ENCODE data around the gene STYXL1.
"Not testable (repeated sequence)": the region's sequence is repeated elsewhere in the genome, so short reads cannot be mapped to it uniquely, and the experiment has no call there.

Gene STYXL1

DNA sequence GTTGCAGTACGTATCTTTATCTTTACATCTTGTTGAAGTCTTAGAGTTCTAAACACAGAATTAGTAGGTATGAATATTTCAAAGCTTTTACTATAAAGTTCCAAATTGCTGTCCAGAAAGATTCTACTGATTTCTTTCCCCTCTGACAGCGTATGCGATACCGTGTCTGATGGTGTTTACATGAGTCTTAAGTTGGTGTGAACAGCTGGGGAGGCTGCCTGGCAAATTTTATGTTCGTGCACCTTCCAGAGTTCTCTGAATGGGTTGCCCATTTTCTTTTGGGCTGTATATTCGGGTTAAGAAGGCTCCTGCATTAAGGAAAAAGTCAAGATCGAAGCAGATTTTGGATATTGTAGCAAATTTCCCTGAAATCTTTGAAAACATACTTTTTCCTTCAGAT lies 8.4 kb upstream of the STYXL1 start:
- no peak overlapping the region for H3K27ac Mint-ChIP-seq
- no peaks in the 10 kb centered on the region for H3K27me3 Mint-ChIP-seq
- H3K4me3 Mint-ChIP-seq: no peak overlapping the region
- peaks cover 3% of the 10 kb centered on the region for H3K36me3 Mint-ChIP-seq
- no peaks in the 10 kb centered on the region for H3K9me3 Mint-ChIP-seq (ENCODE audit: low read depth)
- peaks cover 14% of the 10 kb centered on the region for H3K4me1 Mint-ChIP-seq (ENCODE audit: low read depth)

DNA sequence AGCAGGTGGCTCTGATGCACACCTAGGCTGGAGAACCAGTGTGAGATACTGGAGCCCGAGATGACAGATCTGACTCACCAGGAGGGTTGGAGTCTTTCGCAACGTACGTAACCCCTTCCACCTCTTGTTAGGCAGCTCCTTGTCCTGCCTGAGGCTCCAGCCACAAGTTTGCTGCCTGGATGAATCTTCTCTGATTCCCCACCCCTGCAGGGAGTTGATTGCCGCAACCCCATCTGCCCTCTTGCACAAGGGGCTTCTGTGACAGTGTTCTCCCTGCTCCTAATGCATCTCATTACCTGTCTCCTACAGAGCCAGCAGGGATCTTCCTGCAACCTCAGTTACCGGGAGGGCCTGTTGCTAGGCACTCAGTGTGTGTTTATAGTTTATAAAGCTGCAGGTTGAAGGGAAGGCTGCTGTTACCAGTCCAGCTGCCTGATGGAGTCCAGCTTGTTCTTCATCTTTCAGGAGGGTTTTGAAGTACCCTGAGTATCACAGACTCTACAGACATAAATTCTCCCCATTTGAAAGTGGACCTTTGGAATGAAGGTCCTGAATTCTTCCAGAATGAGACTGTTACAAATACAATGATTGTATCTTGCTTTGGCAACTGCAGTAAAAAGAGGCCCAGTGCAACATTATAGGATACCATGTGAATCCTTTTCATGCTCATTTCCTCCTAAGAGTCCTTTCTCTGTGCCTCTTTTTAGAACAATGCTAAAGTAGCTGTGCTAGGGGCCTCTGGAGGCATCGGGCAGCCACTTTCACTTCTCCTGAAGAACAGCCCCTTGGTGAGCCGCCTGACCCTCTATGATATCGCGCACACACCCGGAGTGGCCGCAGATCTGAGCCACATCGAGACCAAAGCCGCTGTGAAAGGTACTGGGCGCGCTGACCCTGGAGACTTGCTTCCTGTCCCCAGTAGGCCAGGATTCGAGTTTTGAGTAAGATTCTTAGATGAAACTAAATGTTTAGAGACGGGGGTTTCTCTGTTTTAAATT lies 6.6 kb upstream of the STYXL1 start:
- Mint-ChIP-seq H3K36me3 (peaks cover 9% of the 10 kb centered on the region), H3K4me3 (no peak overlapping the region), H3K27me3 (no peaks in the 10 kb centered on the region)

DNA sequence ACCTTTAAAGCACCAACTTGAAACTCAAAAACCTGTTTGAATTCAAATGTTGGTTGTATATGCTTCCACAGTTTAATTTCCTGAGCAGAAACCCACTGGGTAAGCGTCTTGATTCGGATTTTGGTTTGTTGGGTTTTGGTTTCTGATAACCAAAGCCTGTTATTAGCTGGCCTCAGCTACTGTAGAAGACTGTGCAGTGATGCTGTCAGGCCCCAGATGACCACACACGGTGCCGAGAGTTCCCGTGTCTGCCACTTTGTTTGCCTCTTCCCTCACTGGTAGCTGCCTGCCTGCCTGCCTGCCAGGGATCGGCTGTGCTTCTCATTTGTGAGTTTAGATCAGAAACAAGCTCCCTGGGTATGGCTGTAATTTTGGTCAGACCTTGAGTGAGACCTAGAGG lies 5.7 kb upstream of the STYXL1 start:
- Mint-ChIP-seq H3K4me1 (ENCODE audit: low read depth) (peaks cover 31% of the 10 kb centered on the region), H3K27ac (no peak overlapping the region), H3K36me3 (peaks cover 15% of the 10 kb centered on the region), H3K9me3 (ENCODE audit: low read depth) (no peaks in the 10 kb centered on the region), H3K4me3 (no peak overlapping the region), H3K27me3 (no peaks in the 10 kb centered on the region)

More for the DNA sequence above, 6.6 kb upstream of the STYXL1 start:
- Mint-ChIP-seq H3K9me3 (ENCODE audit: low read depth) (no peaks in the 10 kb centered on the region), H3K27ac (no peak overlapping the region), H3K4me1 (ENCODE audit: low read depth) (peaks cover 26% of the 10 kb centered on the region)

DNA sequence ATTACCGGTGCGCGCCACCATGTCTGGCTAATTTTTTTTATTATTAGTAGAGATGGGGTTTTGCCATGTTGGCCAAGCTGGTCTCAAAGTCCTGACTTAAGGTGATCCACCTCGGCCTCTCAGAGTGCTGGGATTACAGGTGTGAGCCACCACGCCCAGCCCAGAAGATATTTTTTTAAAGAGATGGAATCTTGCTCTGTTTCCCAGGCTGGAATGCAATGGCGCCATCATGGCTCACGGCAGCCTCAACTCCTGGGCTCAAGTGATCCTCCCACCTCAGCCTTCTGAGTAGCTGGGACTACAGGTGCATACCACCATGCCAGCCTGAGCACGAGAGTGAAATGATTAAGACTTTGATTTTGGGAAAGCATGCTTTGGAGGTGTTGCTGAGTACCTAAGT lies 4.9 kb upstream of the STYXL1 start:
- Mint-ChIP-seq H3K36me3 (peaks cover 15% of the 10 kb centered on the region), H3K27ac (peak overlapping the region; percentile 6), H3K4me1 (ENCODE audit: low read depth) (peaks cover 33% of the 10 kb centered on the region)
- not testable (repeated sequence) for H3K4me3 Mint-ChIP-seq; H3K9me3 Mint-ChIP-seq (ENCODE audit: low read depth); H3K27me3 Mint-ChIP-seq

DNA sequence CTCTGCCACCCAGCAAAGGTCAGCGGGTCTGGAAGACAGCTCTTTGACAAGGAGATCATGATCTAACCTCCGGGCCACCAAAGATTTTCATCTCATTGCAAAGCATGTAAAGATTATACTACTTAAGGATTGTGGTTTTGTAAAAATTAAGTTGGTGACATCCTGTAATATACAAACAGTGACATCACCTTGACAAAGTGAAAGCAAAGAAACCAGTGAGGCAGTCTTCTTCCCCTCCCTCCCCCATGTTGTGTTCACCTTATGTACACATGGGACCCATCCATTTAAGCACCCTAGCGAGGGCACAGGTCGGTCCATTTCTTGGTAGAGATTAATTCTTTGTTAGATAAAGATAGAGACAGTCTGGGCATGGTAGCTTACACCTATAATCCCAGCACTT lies 4.0 kb upstream of the STYXL1 start:
- Mint-ChIP-seq H3K9me3 (ENCODE audit: low read depth) (no peaks in the 10 kb centered on the region), H3K27ac (peak overlapping the region; percentile 61), H3K4me1 (ENCODE audit: low read depth) (peaks cover 33% of the 10 kb centered on the region), H3K36me3 (peaks cover 15% of the 10 kb centered on the region), H3K27me3 (no peaks in the 10 kb centered on the region), H3K4me3 (no peak overlapping the region)

DNA sequence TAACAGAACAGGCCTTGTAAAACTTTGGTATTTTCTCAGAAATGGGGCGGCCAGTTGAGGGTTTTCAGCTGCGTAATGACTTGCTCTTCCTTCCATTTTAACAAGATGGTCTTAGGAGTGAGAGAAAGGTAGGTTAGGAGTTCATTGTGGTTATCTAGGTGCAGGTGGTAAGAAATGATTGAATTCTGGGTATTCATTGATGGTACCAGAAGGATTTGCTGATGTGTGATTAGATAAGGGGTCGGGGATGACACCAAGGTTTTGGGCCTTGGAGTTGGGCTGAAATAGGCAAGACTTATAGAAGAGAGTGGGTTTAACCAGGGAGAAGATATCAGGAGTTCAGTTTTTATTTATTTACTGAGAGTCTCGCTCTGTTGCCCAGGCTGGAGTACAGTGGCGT lies 2.7 kb upstream of the STYXL1 start:
- Mint-ChIP-seq H3K4me3 (peak overlapping the region; percentile 99), H3K9me3 (ENCODE audit: low read depth) (no peaks in the 10 kb centered on the region), H3K4me1 (ENCODE audit: low read depth) (peaks cover 39% of the 10 kb centered on the region), H3K36me3 (peaks cover 15% of the 10 kb centered on the region), H3K27me3 (no peaks in the 10 kb centered on the region), H3K27ac (peak overlapping the region; percentile 80)

DNA sequence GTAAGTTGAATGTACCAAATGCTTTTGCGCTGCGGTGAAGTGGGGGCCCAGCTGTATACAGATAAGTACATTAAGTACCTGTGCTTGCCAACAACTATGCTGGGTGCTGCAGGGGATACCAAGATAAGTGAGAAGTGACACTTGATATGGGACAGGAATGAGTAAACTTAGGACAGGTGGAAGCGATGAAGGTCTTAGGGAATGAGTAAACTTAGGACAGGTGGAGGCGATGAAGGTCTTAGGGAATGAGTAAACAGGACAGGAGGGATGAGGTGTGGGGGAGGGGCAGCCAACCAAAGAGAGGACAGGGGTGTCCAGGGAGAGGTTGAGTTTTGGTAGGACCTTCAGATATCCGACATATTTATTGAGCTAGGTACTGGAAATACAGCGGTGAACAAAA lies 1.5 kb upstream of the STYXL1 start:
- peaks cover 15% of the 10 kb centered on the region for H3K36me3 Mint-ChIP-seq
- H3K27me3 Mint-ChIP-seq: no peaks in the 10 kb centered on the region
- H3K4me1 Mint-ChIP-seq (ENCODE audit: low read depth): peaks cover 48% of the 10 kb centered on the region
- peak overlapping the region; percentile 99 for H3K4me3 Mint-ChIP-seq
- peak overlapping the region; percentile 98 for H3K27ac Mint-ChIP-seq
- no peaks in the 10 kb centered on the region for H3K9me3 Mint-ChIP-seq (ENCODE audit: low read depth)

DNA sequence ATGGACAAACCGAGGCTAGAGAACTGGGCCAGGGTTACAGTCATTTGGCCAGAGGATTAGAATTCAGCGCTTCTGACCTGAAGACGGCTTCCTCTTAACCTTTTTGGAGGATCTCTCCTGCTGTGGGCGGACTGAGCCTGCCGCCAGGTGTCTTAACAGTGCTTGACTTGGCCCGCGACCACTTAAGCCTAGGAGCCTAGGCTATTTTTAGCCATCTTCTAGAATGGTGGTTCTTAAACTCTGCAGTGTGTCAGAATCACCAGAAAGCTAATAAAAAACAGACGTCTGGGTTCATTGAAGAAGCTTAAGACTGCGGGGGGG lies 828 bp upstream of the STYXL1 start:
- no peaks in the 10 kb centered on the region for H3K27me3 Mint-ChIP-seq
- peaks cover 49% of the 10 kb centered on the region for H3K4me1 Mint-ChIP-seq (ENCODE audit: low read depth)
- peak overlapping the region; percentile 99 for H3K4me3 Mint-ChIP-seq
- peaks cover 15% of the 10 kb centered on the region for H3K36me3 Mint-ChIP-seq
- no peaks in the 10 kb centered on the region for H3K9me3 Mint-ChIP-seq (ENCODE audit: low read depth)
- H3K27ac Mint-ChIP-seq: peak overlapping the region; percentile 98

DNA sequence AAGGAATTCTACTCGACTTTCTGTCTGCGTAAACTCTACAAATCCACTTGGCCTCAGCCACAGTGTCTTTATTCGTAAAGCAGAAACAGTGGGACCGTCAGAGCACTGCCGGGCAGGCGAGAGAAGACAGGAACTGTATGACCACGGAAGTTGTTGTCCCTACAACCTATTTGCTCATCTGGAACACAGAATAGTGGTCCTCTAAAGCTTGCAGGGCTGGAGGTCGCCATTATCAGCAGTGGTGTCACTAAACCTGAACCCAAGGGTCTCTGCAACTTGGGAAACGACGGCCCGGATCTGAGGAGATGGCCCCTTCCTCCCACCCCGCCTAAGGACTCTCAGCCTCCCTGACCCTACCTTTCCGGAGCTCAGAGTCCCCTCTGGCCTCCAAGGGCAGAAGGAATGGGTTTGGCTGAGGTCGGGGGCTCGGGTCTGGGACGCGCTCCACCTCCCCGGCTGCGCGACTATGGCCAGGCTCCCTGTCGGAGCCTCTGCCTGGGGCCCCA lies 442 bp downstream of the STYXL1 start:
- Mint-ChIP-seq H3K27ac (peak overlapping the region; percentile 97), H3K4me1 (ENCODE audit: low read depth) (peaks cover 47% of the 10 kb centered on the region), H3K36me3 (peaks cover 15% of the 10 kb centered on the region), H3K27me3 (no peaks in the 10 kb centered on the region), H3K9me3 (ENCODE audit: low read depth) (no peaks in the 10 kb centered on the region), H3K4me3 (peak overlapping the region; percentile 99)

DNA sequence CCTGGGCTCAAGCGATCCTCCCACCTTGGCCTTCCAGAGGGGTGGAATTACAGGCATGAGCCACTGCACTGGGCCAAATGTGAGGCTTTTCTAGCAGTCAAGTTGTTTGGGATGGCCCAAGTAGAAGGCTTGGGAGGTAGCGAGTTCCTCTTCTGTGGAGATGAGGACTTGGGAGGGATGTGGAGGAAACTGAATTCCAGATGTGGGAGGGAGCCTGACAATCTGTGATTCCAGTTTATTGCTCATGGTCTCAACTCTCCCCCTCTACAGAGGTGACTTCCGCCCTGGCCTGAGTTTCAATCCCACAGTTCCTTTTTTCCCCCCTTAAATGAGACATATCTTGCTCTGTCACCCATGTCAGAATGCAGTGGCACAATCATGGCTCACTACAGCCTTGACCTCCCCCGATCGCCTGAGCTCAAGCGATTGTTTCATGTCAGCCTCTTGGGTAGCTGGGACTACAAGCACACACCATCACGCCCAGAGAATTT lies 3.4 kb downstream of the STYXL1 start:
- H3K27ac Mint-ChIP-seq: no peak overlapping the region
- H3K27me3 Mint-ChIP-seq: no peaks in the 10 kb centered on the region
- H3K4me1 Mint-ChIP-seq (ENCODE audit: low read depth): peaks cover 32% of the 10 kb centered on the region
- no peak overlapping the region for H3K4me3 Mint-ChIP-seq
- peaks cover 6% of the 10 kb centered on the region for H3K36me3 Mint-ChIP-seq
- no peaks in the 10 kb centered on the region for H3K9me3 Mint-ChIP-seq (ENCODE audit: low read depth)

DNA sequence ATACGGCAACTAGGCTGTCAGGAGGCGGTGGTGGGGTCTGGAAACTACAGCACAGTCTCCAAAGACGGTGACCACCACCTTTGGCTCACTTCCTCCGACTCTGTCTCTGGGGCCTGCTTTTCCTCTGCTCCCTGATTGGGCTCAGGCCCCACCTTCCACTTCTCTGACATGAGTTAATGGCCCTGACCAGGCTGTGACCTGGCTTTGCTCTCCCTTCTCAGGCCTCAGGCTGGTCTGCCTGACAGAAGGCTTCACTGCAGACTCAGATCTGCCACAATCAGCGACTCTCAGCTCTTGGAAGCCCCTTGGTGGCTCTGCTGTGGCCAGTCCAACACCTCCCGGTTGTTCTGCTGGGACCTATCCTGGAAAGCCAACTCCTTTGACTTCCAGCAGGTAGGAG lies 7.7 kb downstream of the STYXL1 start:
- Mint-ChIP-seq H3K4me1 (ENCODE audit: low read depth) (peaks cover 16% of the 10 kb centered on the region), H3K4me3 (no peak overlapping the region), H3K36me3 (no peaks in the 10 kb centered on the region), H3K9me3 (ENCODE audit: low read depth) (no peaks in the 10 kb centered on the region), H3K27me3 (no peaks in the 10 kb centered on the region), H3K27ac (no peak overlapping the region)

DNA sequence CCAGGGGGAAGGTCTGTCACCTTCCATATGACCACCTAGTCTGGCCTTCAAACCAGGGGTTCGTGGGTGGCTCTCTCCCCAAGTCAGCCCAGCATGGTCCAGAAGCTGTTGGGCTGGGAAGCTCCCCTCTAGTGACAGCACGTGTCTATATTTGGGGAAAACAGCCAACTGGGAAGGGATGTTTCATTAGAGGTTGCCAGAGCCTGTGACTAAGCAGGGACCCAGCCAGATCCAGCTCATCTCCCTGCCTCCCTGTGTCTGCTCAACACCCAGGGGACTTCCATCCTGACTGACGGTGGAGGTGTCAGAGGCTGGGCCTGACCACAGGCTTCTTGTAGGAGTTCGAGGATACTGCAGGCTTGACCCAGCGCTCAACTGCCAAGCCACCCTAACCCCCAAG lies 10.5 kb downstream of the STYXL1 start:
- Mint-ChIP-seq H3K9me3 (ENCODE audit: low read depth) (no peaks in the 10 kb centered on the region), H3K4me3 (no peak overlapping the region), H3K27me3 (no peaks in the 10 kb centered on the region), H3K27ac (no peak overlapping the region), H3K4me1 (ENCODE audit: low read depth) (peaks cover 10% of the 10 kb centered on the region), H3K36me3 (peaks cover 2% of the 10 kb centered on the region)

DNA sequence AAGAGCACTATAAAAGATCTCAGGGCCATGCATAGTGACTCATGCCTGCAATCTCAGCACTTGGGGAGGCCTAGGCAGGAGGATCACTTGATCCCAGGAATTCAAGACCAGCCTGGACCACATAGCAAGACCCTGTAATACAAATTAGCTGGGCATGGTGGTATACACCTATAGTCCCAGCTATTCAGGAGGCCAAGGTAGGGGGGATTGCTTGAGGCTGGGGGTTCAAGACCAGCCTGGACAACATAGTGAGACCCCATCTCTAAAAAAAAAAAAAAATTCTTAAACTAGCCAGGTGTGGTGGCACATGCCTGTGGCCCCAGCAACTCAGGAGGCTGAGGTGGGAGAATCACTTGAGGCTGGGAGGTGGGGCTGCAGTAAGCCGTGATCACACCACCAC lies 15.8 kb downstream of the STYXL1 start:
- H3K9me3 Mint-ChIP-seq (ENCODE audit: low read depth): no peaks in the 10 kb centered on the region
- H3K4me3 Mint-ChIP-seq: no peak overlapping the region

DNA sequence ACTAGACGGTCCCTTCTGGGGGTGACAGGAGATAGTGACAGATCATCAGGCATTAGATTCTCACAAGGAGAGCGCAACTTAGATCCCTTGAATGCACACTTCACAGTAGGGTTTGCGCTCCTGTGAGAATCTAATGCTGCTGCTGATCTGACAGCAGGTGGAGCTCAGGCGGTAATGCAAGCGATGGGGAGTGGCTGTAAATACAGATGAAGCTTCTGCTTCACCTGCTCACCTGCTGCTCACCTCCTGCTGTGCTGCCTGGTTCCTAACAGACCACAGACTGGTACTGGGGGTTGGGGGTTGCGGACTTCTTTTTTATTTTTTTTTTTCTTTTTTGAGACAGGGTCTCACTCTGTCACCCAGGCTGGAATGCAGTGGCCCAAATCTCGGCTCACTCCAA lies 18.1 kb downstream of the STYXL1 start:
- not testable (repeated sequence) for H3K9me3 Mint-ChIP-seq (ENCODE audit: low read depth); H3K4me3 Mint-ChIP-seq; H3K36me3 Mint-ChIP-seq; H3K27me3 Mint-ChIP-seq; H3K4me1 Mint-ChIP-seq (ENCODE audit: low read depth); H3K27ac Mint-ChIP-seq

More for the DNA sequence above, 15.8 kb downstream of the STYXL1 start:
- Mint-ChIP-seq H3K27ac (no peak overlapping the region), H3K4me1 (ENCODE audit: low read depth) (peaks cover 3% of the 10 kb centered on the region), H3K27me3 (no peaks in the 10 kb centered on the region), H3K36me3 (peaks cover 7% of the 10 kb centered on the region)

DNA sequence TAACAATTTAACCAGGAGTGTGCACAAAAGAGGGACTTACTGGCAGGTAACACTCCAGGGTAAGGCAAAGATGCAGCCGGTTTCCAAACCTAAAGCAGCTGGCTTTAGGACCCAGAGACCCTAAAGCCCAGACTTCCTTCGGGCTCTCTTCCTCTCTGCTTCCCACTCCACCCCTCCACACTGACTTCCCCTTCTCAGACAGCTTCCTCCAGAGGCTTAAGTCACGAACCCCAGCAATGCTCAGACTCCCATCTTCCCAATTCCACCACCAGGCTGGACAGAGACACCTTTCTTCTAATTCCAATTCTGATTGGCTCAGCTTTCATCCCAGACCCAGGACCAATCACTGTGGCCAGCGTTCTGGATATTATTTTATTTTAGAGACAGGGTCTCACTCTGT lies 24.8 kb downstream of the STYXL1 start:
- Mint-ChIP-seq H3K4me3 (no peak overlapping the region), H3K4me1 (ENCODE audit: low read depth) (peaks cover 9% of the 10 kb centered on the region), H3K27me3 (no peaks in the 10 kb centered on the region), H3K36me3 (peaks cover 21% of the 10 kb centered on the region), H3K27ac (no peak overlapping the region), H3K9me3 (ENCODE audit: low read depth) (no peaks in the 10 kb centered on the region)
